ENCODE data around the gene LDB1.

Gene LDB1

DNA sequence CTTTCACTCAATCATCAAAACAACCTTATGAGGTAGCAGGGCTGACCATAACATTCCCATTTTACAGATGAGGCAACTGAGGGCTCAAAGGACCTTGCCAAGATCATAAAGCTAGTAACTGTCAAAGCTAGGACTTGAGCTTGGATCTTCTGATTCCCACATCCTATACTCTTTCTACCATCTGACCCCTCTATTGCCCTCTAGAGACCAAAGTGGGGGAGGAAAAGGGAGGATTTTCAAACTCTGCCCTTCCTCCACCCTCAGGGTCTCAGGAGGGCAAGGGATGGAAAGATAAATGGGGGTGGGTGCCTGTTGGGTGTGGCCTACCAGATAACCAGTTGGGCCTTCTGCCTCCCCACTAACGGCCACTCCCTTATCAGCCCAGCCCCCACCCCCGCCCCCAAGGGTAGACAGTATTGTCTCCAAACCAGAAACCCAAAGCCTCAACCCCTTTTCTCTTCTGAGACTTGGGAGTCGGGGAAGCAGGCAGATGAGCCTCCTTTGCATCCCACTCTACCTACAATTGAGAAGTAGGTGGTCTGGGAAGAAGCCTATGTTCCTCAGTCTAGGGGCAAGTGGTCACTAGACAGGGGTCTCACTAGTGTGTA, 7.9 kb downstream of the LDB1 start:
- no peak for DNase-seq

DNA sequence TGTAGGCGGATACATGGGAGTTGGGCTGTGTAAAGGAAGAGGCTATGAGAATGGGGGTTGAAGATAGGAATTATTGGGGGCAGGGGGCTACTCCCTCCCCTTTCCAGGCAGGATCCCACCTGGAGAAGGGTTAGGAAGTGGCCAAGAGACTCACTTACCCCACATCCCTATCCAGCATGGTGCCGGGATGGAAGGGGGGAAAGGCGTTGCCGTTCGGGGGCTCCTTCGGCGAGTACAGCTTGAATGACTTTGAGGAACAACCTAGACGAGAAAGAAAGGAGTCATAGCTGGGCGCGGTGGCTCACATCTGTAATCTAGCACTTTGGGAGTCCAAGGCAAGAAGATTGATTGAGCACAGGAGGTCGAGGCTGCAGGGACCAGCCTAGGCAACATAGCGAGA, 8.9 kb downstream of the LDB1 start:
- DNase-seq: no peak

DNA sequence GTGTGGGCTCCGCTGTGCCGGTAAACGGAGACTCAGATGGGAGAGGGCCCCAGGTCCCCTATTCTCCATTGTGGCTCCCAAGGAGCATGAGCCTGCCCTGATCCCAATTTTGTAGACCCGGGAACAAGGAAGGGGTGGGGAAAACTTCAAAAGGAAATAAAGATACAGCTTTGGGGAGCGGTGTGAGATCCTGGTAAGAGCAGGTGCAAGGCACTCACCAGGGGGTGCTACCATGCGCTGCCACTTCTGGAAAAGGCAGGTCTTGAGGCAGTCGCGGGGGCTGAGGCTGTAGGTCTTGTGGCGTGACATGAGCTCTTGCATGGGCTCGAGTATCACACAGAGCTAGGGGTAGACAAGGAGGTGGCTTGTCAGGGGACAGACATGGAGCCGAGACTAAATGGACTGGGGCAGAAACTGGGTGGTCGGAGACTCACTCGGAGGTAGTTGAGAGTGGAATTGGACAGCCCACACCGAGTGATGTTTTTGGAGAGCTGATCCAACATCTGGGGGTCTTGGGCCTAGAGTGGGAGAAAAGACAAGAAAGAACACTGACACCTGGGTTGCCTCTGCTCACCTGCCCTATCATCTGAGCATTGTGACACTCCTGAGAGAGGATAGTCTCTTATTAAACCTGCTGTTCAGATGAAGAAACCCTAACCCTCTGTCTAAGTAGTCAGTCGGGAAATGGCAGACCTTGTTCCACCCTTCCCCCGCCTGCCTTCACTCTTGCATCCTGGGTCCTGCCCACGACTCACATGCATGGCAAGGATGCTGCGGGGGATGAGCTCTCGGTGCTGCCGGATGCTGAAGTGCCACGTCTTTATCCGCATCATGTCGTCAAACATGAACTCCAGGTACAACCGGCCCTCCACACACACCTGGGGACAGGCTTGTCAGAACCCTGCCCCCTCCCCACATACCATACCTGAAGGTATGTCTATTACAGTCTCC, 10.7 kb downstream of the LDB1 start:
- DNase-seq: no peak

DNA sequence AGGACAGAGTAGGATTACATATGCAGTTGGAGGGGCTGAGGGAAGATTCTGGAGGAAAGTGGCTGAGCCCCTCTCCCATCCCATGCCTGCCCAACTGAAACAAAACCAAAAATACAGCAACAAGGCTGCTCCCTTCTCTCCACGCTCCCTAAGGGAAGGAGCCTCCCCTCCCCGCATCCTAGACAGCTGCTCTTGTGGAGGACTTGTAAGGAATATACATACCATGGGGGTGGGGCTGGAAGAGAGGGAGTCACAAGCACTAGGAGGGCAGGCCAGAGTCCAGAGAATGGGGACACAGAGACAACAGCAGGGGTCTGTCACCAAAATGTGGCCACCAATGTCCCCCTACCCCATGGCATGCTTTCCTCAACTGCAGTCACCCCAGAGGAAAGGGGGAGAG, 13.2 kb downstream of the LDB1 start:
- no peak for DNase-seq

DNA sequence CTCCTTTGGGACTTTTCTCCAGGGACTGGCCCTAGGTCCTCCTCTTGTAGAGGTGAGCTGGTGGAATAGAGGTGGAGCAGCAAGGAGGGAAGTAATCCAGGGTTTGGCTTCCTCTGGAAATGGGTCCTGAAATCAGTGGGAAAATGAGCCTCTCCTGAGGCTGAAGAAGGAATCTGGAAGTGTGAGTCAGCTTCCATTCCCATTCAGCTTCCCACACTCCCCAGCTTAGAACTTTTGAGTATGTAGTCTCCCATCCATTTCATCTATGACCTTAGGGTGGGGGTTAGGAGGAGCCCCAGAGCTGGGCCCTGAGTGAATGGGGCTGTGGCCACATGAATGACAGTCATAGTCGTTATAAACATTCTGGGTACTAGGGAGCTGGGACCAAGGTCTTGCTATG, 17.7 kb downstream of the LDB1 start:
- DNase-seq: no peak

DNA sequence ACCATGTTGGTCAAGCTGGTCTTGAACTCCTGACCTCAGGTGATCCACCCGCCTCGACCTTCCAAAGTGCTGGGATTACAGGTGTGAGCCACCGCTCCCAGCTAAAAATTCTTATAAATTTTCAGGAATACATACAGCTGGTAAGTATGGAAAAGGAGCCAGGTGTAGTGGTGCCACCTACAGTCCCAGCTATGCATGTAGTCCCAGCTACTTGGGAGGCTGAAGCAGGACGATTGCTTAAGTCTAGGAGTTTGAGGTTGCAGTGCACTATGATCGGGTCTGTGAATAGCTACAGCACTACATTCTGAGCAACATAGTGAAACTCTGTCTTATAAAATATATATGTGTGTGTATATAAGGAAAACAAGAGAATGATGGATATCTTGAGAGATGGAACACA, 19.0 kb downstream of the LDB1 start:
- DNase-seq: peak; percentile 3

DNA sequence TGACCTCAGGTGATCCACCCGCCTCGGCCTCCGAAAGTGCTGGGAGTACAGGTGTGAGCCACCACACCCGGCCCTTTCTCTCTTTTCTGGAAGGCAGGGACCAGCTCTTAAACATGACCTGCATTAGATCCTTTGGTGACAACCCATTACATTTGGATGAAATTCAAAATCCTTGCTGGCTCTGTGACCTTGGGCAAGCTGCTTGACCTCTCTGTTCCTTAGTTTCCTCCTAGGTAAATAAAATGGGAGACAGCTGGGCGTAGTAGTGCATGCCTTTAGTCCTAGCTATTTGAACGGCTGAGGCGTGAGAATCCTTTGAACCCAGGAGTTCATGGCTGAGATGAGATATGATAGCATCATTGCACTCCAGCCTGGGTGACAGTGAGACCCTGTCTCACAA, 23.7 kb downstream of the LDB1 start:
- DNase-seq: no peak

DNA sequence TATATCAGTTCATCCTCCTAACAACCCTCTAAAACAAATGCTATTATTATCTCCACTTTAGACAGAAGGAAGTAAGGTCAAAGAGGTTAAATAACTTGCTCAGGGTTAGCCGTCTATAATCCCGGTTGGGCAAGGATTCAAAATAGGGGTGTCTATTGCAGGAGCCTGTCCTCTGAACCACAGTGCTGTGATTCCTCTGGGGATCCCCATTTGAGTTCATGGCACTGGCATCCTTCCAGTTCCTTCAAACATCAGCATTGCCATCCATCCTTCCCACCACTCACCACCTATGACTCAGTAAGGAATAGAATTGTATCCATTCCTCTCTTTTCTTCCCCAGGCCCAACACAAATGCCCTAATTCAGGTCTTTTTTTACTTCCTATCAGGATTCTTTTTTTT, 29.4 kb downstream of the LDB1 start:
- no peak for DNase-seq

DNA sequence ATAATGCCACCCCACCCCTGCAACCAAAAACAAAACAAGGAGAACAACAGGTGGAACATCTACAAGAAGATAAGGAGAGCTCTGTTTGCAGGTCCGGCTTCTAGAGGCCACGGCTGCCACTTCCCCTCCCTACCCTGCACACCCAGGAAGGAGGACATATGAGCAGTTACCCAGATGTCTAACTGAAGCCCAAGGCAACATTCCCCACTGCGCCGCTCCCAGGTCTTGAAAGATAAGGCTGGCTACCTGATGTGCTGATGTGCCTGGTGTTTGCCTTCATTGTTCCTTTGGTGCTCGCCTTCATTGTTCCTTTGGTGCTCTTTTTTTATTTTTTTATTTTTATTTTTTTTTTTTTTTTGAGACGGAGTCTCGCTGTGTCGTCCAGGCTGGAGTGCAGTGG, 34.0 kb downstream of the LDB1 start:
- DNase-seq: no peak

DNA sequence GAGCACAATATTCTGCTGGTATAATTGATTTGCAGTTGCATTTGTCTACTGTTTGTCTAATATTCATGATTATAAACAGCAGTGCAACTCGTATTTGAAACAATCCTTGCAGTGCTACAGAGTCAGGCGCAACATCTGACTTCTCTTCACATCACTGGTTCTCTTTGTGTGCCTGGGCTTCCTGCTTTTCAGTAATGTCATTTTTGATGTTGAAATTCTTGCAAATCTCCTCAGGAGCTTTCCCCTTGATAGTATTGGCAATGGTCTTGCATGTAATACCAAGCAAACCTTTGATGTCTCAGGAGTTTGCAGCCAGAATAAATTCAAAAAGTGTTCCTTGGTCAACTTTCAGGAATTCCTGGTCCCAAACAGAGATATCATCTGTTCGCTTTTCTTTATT, 34.8 kb downstream of the LDB1 start:
- DNase-seq: no peak

DNA sequence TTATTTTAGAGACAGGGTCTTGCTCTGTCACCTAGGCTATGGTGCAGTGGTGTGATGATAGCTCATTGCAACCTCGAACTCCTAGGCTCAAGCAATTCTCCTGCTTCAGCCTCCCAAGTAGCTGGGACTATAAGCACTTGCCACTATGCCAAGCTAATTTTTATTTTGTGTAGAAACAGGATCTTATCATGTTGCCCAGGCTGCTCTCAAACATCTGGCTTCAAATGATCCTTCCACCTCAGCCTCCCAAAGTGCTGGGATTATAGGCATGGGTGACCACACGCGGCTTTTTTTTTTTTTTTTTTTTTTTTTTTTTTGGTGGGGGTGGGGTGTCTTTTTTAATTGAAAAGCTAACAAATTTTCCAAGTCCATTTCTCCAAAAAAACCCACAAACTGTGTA, 36.6 kb downstream of the LDB1 start:
- no peak for DNase-seq

DNA sequence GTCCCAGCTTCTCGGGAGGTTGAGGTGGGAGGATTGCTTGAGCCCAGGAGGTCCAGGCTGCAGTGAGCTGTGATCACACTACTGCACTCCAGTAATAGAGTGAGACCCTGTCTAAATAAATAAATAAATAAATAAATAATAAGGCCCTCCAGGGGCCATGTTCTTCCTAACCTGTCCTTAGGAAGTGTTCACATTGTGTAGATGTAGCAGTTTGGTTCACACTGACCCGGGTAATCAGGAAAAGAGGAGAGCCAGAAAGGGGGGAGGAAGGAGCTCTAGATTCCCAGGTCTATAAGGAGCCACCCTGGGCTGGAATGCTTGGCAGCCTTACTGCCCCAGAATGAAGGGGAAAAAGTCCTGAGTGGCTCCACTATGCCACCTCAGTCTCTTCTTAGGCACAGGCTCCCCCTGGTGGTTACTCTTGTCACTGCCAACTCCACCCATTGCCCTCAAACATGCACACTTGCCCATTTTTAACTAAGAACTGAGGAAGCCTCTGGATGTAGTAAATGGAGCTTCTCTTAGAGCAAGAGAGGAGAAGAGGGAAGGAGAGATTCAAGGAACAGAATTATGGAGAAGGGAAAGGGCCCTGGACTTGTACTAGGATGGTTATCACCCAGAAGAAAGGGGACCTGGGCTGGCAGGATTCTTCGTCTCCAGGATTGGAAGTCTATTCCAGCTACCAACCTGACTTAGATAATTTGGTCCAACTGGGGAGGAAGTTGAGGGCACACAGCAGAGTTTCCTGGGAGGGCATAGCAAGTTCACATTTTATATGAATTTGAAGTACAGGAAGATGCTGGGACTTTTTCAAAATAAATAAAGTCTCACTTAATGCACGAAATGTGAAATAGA, 47.3 kb downstream of the LDB1 start:
- DNase-seq: peak; percentile 73

DNA sequence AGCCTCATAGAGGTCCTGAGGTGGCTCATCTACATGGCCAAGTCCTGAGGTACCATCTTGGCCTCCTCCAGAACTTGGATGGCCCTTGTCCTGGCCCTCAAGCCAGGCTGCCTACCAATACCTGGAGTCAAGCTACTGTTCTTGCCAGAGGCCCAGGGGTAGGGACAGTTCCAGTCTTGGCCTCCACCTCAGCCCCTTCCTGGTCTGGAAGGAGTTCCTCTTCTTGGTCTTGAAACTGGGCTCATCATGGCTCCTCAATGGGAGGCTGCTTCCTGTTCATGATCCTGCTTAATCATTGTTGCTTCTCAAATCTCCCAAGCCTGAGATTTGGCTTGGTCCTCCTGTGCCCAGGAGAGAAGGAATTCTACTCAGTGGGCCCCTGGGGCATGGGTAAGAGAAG, 51.1 kb downstream of the LDB1 start:
- DNase-seq: no peak

DNA sequence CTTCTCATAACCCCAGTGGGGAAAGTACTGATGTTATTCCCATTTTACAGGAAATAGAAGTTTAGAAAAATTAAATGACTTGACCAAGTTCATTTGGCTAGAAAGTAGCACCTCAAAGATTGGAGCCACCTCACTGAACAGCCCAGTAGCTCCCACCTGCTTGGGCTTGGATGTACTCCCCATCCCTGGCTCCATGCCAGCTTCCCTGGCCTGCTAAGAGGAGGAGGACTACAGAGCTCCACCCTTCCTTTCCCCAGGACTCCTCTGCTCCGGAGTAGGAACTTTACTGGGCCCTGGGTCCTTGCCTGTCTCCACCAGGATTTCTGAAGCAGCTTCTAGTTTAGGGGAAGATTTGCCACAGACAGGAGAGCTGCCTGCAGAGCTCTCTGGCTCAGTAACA, 52.0 kb downstream of the LDB1 start:
- peak; percentile 73 for DNase-seq

DNA sequence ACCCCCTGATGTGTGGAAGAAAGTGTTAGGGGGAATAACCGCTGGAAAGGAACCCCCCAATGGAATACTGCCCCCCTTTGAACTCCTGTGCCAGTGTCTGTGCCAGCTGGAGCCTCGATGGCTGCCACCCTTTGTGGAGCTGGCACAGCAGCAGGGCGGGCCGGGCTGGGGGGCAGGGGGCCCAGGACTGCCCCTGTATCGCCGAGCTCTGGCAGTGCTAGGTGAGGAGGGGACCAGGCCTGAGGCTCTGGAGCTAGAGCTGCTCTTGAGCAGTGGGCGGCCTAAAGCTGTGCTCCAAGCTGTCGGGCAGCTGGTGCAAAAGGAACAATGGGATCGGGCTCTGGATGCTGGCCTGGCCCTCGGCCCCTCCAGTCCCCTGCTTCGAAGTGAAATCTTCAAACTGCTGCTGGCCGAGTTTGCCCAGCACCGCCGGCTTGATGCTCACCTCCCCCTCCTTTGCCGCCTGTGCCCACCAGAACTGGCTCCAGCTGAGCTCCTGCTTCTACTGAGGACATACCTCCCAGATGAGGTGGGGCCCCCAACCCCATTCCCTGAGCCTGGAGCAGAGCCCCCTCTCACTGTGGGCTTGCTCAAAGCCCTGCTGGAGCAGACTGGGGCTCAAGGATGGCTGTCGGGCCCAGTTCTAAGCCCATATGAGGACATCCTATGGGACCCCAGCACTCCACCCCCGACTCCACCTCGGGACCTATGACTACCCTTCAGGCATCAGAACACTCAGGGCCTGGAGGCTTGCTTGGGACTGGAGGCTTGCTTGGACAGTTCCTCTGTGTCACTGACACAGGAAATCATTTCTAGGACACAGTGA, 52.9 kb downstream of the LDB1 start:
- no peak for DNase-seq

DNA sequence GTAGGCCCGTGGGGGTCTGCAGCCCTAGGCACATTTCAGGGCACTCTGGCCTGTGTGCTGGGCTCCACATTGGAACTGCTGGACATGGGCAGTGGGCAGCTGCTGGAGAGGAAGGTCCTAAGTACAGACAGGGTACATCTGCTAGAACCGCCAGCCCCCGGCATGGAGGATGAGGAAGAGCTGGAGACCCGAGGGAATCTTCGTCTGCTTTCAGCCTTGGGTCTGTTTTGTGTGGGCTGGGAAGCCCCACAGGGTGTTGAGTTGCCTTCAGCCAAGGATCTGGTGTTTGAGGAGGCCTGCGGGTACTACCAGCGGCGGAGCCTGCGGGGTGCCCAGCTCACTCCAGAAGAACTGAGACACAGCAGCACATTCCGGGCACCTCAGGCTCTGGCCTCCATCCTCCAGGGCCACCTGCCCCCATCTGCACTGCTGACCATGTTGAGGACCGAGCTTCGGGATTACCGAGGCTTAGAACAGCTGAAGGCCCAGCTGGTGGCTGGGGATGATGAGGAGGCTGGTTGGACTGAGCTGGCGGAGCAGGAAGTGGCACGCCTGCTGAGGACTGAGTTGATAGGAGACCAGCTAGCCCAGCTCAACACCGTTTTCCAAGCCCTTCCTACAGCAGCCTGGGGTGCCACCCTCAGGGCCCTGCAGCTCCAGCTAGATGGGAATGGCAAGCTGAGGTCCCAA, 53.6 kb downstream of the LDB1 start:
- peak; percentile 6 for DNase-seq

DNA sequence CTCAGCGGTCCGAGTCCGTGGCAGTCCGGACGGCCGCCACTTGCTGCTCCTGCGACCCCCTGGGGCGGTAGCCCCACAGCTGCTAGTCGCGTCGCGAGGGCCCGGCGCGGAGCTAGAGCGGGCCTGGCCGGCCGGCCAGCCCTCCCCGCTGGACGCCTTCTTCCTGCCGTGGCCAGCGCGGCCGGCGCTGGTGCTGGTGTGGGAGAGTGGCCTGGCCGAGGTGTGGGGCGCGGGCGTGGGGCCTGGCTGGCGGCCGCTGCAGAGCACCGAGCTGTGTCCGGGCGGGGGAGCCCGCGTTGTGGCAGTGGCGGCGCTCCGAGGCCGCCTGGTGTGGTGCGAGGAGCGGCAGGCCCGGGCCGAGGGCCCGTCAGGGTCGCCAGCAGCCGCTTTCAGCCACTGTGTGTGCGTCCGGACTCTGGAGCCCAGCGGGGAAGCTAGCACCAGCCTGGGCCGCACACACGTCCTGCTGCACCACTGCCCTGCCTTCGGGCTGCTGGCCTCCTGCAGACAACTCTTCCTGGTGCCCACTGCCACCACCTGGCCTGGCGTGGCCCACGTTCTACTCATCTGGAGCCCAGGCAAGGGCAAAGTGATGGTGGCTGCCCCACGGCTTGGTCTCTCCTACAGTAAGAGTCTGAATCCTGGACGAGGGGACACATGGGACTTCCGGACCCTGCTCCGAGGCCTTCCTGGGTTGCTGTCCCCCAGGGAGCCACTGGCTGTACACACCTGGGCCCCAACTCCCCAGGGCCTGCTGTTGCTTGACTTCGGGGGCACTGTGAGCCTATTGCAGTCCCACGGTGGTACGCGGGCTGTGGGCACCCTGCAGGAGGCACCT, 54.4 kb downstream of the LDB1 start:
- DNase-seq: peak; percentile 50

DNA sequence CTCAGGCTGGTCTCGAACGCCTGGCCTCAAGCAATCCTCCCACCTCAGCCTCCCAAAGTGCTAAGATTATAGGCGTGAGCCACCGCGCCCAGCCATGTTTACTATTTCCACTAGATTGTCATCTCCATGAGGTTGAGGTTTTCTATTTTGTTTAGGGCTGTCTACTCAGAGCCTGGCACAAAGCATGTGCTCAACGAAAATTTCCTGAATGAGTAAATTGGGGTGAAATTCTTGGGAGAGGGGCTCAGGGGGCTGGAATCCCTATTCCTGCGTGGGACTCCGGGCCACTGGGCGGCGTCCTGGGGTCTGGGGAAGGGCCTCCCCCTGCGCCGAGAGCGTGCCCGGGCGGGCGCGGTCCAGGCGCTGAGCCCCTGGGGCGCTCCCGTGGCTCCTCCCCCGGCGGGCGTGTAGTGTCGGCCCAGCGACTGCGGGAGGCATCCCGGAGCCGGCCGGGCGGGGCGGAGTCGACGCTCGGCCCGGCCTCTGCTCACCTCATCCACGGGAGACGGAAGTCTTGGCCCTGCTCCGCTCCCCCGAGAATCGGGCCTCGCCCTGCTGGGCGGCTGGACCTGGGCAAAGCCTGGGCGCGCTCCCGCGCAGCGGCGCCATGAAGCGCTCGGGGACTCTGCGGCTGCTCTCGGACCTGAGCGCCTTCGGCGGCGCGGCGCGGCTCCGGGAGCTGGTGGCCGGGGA, 55.2 kb downstream of the LDB1 start, which contains the start of gene HPS6:
Gene HPS6 (plus strand): TSS at position 482 of the 693 bp plus-strand sequence. CDS start 126 bp downstream, at position 608.
- DNase-seq: peak; percentile 91

DNA sequence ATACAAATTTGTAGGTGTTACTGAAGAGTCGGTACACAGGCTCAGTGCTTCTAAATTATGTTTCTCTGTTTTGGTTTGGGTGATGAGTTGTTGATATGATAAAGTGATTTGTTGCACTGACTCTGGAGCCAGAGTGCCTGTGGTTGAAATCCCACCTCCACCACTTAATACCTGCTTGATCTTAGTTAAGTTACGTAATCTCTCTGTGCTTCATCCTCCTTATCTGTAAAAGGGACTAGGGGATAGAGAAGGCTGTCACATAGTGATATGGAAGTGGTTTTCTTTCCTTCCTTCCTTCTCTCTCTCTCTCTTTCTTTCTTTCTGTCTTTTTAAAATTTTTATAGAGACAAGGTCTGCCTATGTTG, 55.7 kb downstream of the LDB1 start:
- DNase-seq: no peak

DNA sequence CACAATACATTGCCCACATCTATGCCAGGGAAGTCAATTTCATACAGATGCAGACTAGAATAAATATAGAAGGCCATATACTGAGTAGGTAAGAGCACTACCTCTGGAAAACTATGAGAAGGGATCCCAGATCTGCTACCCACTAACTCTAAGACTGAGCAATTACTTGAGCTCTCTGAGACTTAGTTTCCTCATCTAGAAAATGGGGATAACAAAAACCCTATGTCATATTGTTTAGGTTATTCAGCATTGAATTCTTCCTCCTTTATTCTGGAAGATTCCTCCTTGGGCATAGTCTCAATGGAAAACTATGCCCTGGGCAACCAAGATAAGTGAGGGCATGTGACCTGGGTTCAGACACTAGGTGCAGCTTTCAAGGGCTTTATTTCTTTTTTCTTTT, 60.2 kb downstream of the LDB1 start:
- DNase-seq: no peak
